Endothelial cell of umbilical vein (primary cell): Measurements from ENCODE around the gene CITED2. TPM values are rescaled to one million over a fixed set of nuclear protein-coding genes. Genes with fewer than 3 reads are reported as not detected.

Experiments used
- BruUV-seq: library from RNA; stranded (reverse); fragments of 400-500 nt; replicated peaks from 2 replicates; lab custom pipeline; 2021; lab: Mats Ljungman, UMichigan
- CTCF ChIA-PET: fragments of 300-600, 350-600 bp; sonication (Branson Sonifier 250); formaldehyde crosslinking; loops from one replicate; lab custom pipeline; 2021; ENCODE audit warnings: antibody characterized with exemption, inconsistent platforms; lab: Charles Lee
- POLR2A ChIA-PET: fragments of 300-600, 350-600 bp; sonication (Branson Sonifier 250); formaldehyde crosslinking; loops from one replicate; lab custom pipeline; 2021; ENCODE audit warnings: antibody characterized with exemption, inconsistent platforms; lab: Charles Lee
- DNase-seq: peaks from one replicate; pipeline ENCODE4 v3.0.0-alpha.2; 2011; ENCODE audit warnings: low read depth, low spot score
- FAIRE-seq: peaks from 2 replicates; lab custom pipeline; 2011; peaks lifted over from hg19 to GRCh38; lab: Jason Lieb, UNC
- H2AFZ ChIP-seq: 2 replicates; pipeline ENCODE4 v1.6.0; 2012; ENCODE audit warnings: low read depth, low read length, control low read depth, inconsistent platforms
- H3K27ac ChIP-seq: 2 replicates; pipeline ENCODE4 v1.5.1; 2011; ENCODE audit warnings: low read depth, mild to moderate bottlenecking, control low read depth, low read length, moderate library complexity; ENCODE audit not compliant: insufficient read depth
- H3K27me3 ChIP-seq, 2 experiments: 2 replicates each; pipeline versions ENCODE4 v1.6.0 to v1.6.1; 2011; ENCODE audit warnings: low read length in 2 of 2, mixed read lengths in 1 of 2; ENCODE audit not compliant: control insufficient read depth in 2 of 2, insufficient read depth in 2 of 2
- H3K36me3 ChIP-seq, 2 experiments: 2 replicates in 1 of 2; 3 replicates in 1 of 2; pipeline ENCODE4 v1.5.1; 2011; ENCODE audit warnings: low read length in 2 of 2, mild to moderate bottlenecking in 1 of 2, moderate library complexity in 1 of 2; ENCODE audit not compliant: control insufficient read depth in 2 of 2, insufficient read depth in 2 of 2; ENCODE audit errors: extremely low read depth in 1 of 2
- H3K4me1 ChIP-seq: 3 replicates; pipeline ENCODE4 v1.5.1; 2011; ENCODE audit warnings: mild to moderate bottlenecking, low read length; ENCODE audit not compliant: control insufficient read depth, insufficient read depth; ENCODE audit errors: extremely low read depth
- H3K4me2 ChIP-seq: 2 replicates; pipeline ENCODE4 v1.6.1; 2011; ENCODE audit warnings: low read length, control low read depth, mixed read lengths; ENCODE audit not compliant: insufficient read depth
- H3K4me3 ChIP-seq, 3 experiments: fragments of 200-600 bp in 1 of 3; sonication (generic), shearing (Covaris generic) in 1 of 3; replicated peaks in 1 of 3; 2 replicates each; pipeline ENCODE4 v1.5.1; 2011 to 2016; ENCODE audit warnings: control low read depth in 3 of 3, low read length in 3 of 3, mild to moderate bottlenecking in 2 of 3, inconsistent platforms in 1 of 3, low read depth in 1 of 3, moderate library complexity in 1 of 3; ENCODE audit not compliant: insufficient read depth in 1 of 3
- H3K79me2 ChIP-seq: 2 replicates; pipeline ENCODE4 v1.6.0; 2012; ENCODE audit warnings: low read length, inconsistent platforms; ENCODE audit not compliant: control insufficient read depth, insufficient read depth
- H3K9ac ChIP-seq: replicated peaks from 2 replicates; pipeline ENCODE3; 2011; ENCODE audit warnings: low read length, control low read depth; ENCODE audit not compliant: insufficient read depth; ENCODE audit errors: extremely low read depth
- H3K9me1 ChIP-seq: replicated peaks from 3 replicates; pipeline ENCODE4 v1.6.0; 2011; ENCODE audit warnings: mild to moderate bottlenecking, low read length; ENCODE audit not compliant: control insufficient read depth, insufficient read depth; ENCODE audit errors: extremely low read depth
- H3K9me3 ChIP-seq: replicated peaks from 2 replicates; pipeline ENCODE4 v1.5.1; 2012; ENCODE audit warnings: low read length, inconsistent platforms; ENCODE audit not compliant: control insufficient read depth, insufficient read depth
- H4K20me1 ChIP-seq: replicated peaks from 2 replicates; pipeline ENCODE3; 2011; ENCODE audit warnings: mild to moderate bottlenecking, low read length; ENCODE audit not compliant: control insufficient read depth, insufficient read depth; ENCODE audit errors: extremely low read depth
- CTCF ChIP-seq, 2 donors: IDR thresholded peaks; 1 replicate in 1 of 2; 2 replicates in 1 of 2; pipeline ENCODE4 v1.5.1; 2011; ENCODE audit warnings: low read length in 2 of 2, mild to moderate bottlenecking in 2 of 2, moderate library complexity in 2 of 2, control low read depth in 1 of 2, inconsistent platforms in 1 of 2, low read depth in 1 of 2; ENCODE audit not compliant: insufficient read depth in 1 of 2; ENCODE audit errors: extremely low read depth in 1 of 2
- EZH2 ChIP-seq: IDR thresholded peaks from 2 replicates; pipeline ENCODE4 v1.6.1; 2012; ENCODE audit warnings: borderline replicate concordance, low read depth, mild to moderate bottlenecking, moderate library complexity, low read length, inconsistent platforms; ENCODE audit not compliant: severe bottlenecking
- FOS ChIP-seq: IDR thresholded peaks from 2 replicates; pipeline ENCODE4 v1.6.1; 2011; ENCODE audit warnings: mild to moderate bottlenecking, low read length, moderate library complexity, borderline replicate concordance; ENCODE audit not compliant: insufficient read depth
- GATA2 ChIP-seq: IDR thresholded peaks from 2 replicates; pipeline ENCODE4 v1.7.0; 2011; ENCODE audit warnings: low read depth, mild to moderate bottlenecking, moderate library complexity, mixed read lengths, low read length; ENCODE audit not compliant: insufficient read length, insufficient read depth
- JUN ChIP-seq: IDR thresholded peaks from 2 replicates; pipeline ENCODE4 v1.6.1; 2011; ENCODE audit warnings: borderline replicate concordance, low read depth; ENCODE audit not compliant: insufficient read length, insufficient read depth
- MAX ChIP-seq: IDR thresholded peaks from 2 replicates; pipeline ENCODE4 v1.6.1; 2011; ENCODE audit not compliant: insufficient read depth, insufficient read length
- MYC ChIP-seq: IDR thresholded peaks from one replicate; pipeline ENCODE4 v1.6.1; 2011; ENCODE audit warnings: mild to moderate bottlenecking, low read depth, low read length
- POLR2A ChIP-seq: IDR thresholded peaks from 2 replicates; pipeline ENCODE4 v1.6.1; 2012; ENCODE audit warnings: low read depth, mild to moderate bottlenecking, control low read depth, low read length
- POLR2AphosphoS5 ChIP-seq: IDR thresholded peaks from 2 replicates; pipeline ENCODE4 v1.6.1; 2012; ENCODE audit warnings: low read depth, mild to moderate bottlenecking, control low read depth, low read length, moderate library complexity; ENCODE audit not compliant: insufficient read depth
- dilution Hi-C: fragments of 300-500 bp; cut with MboI; formaldehyde crosslinking; loops from one replicate; pipeline ENCODE4 v1.15.0; 2019; ENCODE audit warnings: low sequenced_read_pairs; ENCODE audit not compliant: extremely low pct_ligation_motif_present
- intact Hi-C: fragments of 100-400 bp; cut with micrococcal nuclease; formaldehyde crosslinking; loops from one replicate; pipeline ENCODE4 v1.10.0; 2022
- polyA plus RNA-seq, 4 experiments: library from polyadenylated mRNA; depleted of rRNA in 3 of 4; stranded (reverse) in 3 of 4; unstranded in 1 of 4; fragments of >200 nt; gene quantifications; 2 replicates each; pipeline versions ENCODE4 v1.2.1 to v1.2.3, GENCODE V29; 2011 to 2012; ENCODE audit warnings: missing spikeins in 1 of 4
- total RNA-seq: library from RNA; stranded (reverse); gene quantifications from 2 replicates; pipeline ENCODE4 v1.2.3, GENCODE V29; 2021

CITED2 gene
- total and polyA plus RNA-seq, 2 donors (not counting 3 experiments of a cell fraction or from before 2014, with no cell fraction given), result 81.1 to 85.7 TPM

- ChIA-PET POLR2A (no interaction called here), CTCF (no interaction called here)
- no peaks in the 10 kb centered on the region for H4K20me1 ChIP-seq
- FAIRE-seq (no peak), DNase-seq (no peak)
- H3K9me3 ChIP-seq, result no peaks in the 10 kb centered on the region
- BruUV-seq, result no TSS peak
- intact Hi-C loops (no loop called here), dilution Hi-C loops (no loop called here)
- peaks cover 10% of the 10 kb centered on the region for H3K4me1 ChIP-seq
- H3K4me3 ChIP-seq, result no peak overlapping the region
- H3K9ac ChIP-seq, result no peak overlapping the region
- no peaks in the 10 kb centered on the region for H3K27me3 ChIP-seq
- no peaks in the 10 kb centered on the region for H3K36me3 ChIP-seq
- no peaks in the 10 kb centered on the region for H3K9me1 ChIP-seq
- H3K4me2 ChIP-seq, result no peak overlapping the region
- H3K27ac ChIP-seq, result no peak overlapping the region
- H3K79me2 ChIP-seq, result no peaks in the 10 kb centered on the region
- no peak overlapping the region for H2AFZ ChIP-seq
- no peak for TF ChIP-seq GATA2
- TF ChIP-seq FOS, result no peak
- no peak for TF ChIP-seq MYC
- TF ChIP-seq MAX, result no peak
- no peak for TF ChIP-seq POLR2AphosphoS5
- TF ChIP-seq POLR2A, result no peak
- TF ChIP-seq JUN, result no peak
- no peak for TF ChIP-seq EZH2
- TF ChIP-seq CTCF (IDR thresholded peaks at IDR 0.05; ENCODE audit: extremely low read depth in 1 of 2, insufficient read depth in 1 of 2, low read depth in 1 of 2, low read length in 2 of 2), result no peak
Measured at GRCh38 chr6:139380611-139381010, 6.2 kb upstream of the CITED2 start.
